CD4-positive, alpha-beta T cell treated with Interleukin-17A for 4 hours (primary cell): ENCODE data around the gene KIAA0319L.

Experiments
- DNase-seq: peaks from one replicate; pipeline ENCODE4 v3.0.0-alpha.2; 2020; ENCODE audit warnings: mixed read lengths

KIAA0319L gene

GRCh38 chr1:35441926-35442579 lies 115.2 kb downstream of the KIAA0319L start:
- DNase-seq: no peak

- no peak for DNase-seq
These were observed 117.6 kb downstream of the KIAA0319L start for GRCh38 chr1:35439626-35440025.

- no peak for DNase-seq
These were observed 120.0 kb downstream of the KIAA0319L start for GRCh38 chr1:35437200-35437599.

GRCh38 chr1:35436078-35436477 lies 121.1 kb downstream of the KIAA0319L start:
- no peak for DNase-seq

- no peak for DNase-seq
These were observed 122.5 kb downstream of the KIAA0319L start for GRCh38 chr1:35434703-35435102.

GRCh38 chr1:35433714-35434113 lies 123.5 kb downstream of the KIAA0319L start:
- DNase-seq: no peak

- no peak for DNase-seq
These were observed 125.0 kb downstream of the KIAA0319L start for GRCh38 chr1:35432231-35432630.

GRCh38 chr1:35431173-35431599 lies 126.0 kb downstream of the KIAA0319L start:
- DNase-seq: no peak

- DNase-seq: no peak
These were observed 126.4 kb downstream of the KIAA0319L start for GRCh38 chr1:35430762-35431161.

GRCh38 chr1:35428360-35428759 lies 128.8 kb downstream of the KIAA0319L start:
- DNase-seq: no peak

- no peak for DNase-seq
These were observed 131.1 kb downstream of the KIAA0319L start for GRCh38 chr1:35426097-35426586.

GRCh38 chr1:35408925-35409324 lies 148.3 kb downstream of the KIAA0319L start:
- no peak for DNase-seq

- no peak for DNase-seq
These were observed 149.5 kb downstream of the KIAA0319L start for GRCh38 chr1:35407743-35408142.

- no peak for DNase-seq
These were observed 151.1 kb downstream of the KIAA0319L start for GRCh38 chr1:35406103-35406502.

- DNase-seq: no peak
These were observed 156.2 kb downstream of the KIAA0319L start for GRCh38 chr1:35401049-35401448.

- DNase-seq: no peak
These were observed 158.5 kb downstream of the KIAA0319L start for GRCh38 chr1:35398739-35399138.

- DNase-seq: no peak
These were observed 162.8 kb downstream of the KIAA0319L start for GRCh38 chr1:35394386-35394785.

GRCh38 chr1:35390600-35391494 lies 166.4 kb downstream of the KIAA0319L start:
- no peak for DNase-seq

- DNase-seq: no peak
These were observed 170.2 kb downstream of the KIAA0319L start for GRCh38 chr1:35386959-35387358.

GRCh38 chr1:35386290-35386689 lies 170.9 kb downstream of the KIAA0319L start:
- DNase-seq: no peak
